ENCODE results near the gene ARL6IP5. TPM values are rescaled to one million over a fixed set of nuclear protein-coding genes. Genes with fewer than 3 reads are reported as not detected.

The ARL6IP5 gene
- total RNA-seq, 3 donors from 2014 or later (not counting 1 experiment from before 2014, with no cell fraction given) = 98.1 to 132 (median 105) TPM

- no peak overlapping the region for H3K4me3 ChIP-seq (ENCODE audit: low read length)
- no peaks in the 10 kb centered on the region for H3K4me1 ChIP-seq (ENCODE audit: control insufficient read depth, insufficient read depth, low read length)
- H3K27me3 ChIP-seq (ENCODE audit: control insufficient read depth, insufficient read depth, low read length) = no peaks in the 10 kb centered on the region
- H3K27ac ChIP-seq (ENCODE audit: low read length) = no peak overlapping the region
- TF ChIP-seq, protein P1, sequence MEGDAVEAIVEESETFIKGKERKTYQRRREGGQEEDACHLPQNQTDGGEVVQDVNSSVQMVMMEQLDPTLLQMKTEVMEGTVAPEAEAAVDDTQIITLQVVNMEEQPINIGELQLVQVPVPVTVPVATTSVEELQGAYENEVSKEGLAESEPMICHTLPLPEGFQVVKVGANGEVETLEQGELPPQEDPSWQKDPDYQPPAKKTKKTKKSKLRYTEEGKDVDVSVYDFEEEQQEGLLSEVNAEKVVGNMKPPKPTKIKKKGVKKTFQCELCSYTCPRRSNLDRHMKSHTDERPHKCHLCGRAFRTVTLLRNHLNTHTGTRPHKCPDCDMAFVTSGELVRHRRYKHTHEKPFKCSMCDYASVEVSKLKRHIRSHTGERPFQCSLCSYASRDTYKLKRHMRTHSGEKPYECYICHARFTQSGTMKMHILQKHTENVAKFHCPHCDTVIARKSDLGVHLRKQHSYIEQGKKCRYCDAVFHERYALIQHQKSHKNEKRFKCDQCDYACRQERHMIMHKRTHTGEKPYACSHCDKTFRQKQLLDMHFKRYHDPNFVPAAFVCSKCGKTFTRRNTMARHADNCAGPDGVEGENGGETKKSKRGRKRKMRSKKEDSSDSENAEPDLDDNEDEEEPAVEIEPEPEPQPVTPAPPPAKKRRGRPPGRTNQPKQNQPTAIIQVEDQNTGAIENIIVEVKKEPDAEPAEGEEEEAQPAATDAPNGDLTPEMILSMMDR (IDR thresholded peaks at IDR 0.05) = no peak
- H3K36me3 ChIP-seq (ENCODE audit: control insufficient read depth, insufficient read depth, low read length) = no peaks in the 10 kb centered on the region
- H3K36me3 Mint-ChIP-seq = no peaks in the 10 kb centered on the region
- intact Hi-C loops (cut with micrococcal nuclease) = no loop called here
- ATAC-seq = no peak
- 62% methylated on average over 3 of the region's 3 CpGs for WGBS (ENCODE audit: insufficient coverage)
- no peaks in the 10 kb centered on the region for H3K9me3 Mint-ChIP-seq
- no peak for DNase-seq
- H3K27me3 Mint-ChIP-seq (ENCODE audit: low read depth in 2 of 2) = peaks cover 8 to 9% of the 10 kb centered on the region in 2 donors
- no peaks in the 10 kb centered on the region for H3K4me1 Mint-ChIP-seq
- H3K27ac Mint-ChIP-seq = no peak overlapping the region
- H3K4me3 Mint-ChIP-seq = no peak overlapping the region
- H3K9me3 ChIP-seq (ENCODE audit: control insufficient read depth, insufficient read depth, low read length) = no peaks in the 10 kb centered on the region
Observed at GRCh38 chr3:69144631-69145245, 60.0 kb downstream of the ARL6IP5 start.

DNA sequence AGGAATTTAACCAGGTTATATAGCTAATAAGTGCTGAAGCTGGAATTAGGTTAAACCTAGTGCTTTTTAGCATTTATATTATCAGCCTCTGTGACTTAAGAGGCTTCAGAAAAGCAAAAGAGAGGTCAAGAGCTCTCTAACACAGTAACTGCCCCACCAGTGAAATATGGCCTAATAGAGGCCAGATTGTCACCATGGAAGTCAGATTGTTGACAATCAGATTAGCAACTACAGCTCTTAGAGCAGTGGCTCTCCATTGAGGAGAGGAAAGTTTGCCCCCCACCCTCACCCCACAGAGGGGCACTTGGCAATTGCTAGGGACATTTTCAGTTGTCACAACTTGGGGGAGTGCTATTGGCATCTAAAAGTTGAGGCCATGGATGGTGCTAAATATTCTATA lies 61.0 kb downstream of the ARL6IP5 start:
- Mint-ChIP-seq H3K27me3 (ENCODE audit: low read depth in 2 of 2) (peaks cover under 1 to 2% of the 10 kb centered on the region in 2 donors), H3K9me3 (no peaks in the 10 kb centered on the region), H3K4me1 (no peaks in the 10 kb centered on the region), H3K36me3 (no peaks in the 10 kb centered on the region), H3K27ac (no peak overlapping the region), H3K4me3 (no peak overlapping the region)
- Histone ChIP-seq H3K27ac (ENCODE audit: low read length) (no peak overlapping the region), H3K36me3 (ENCODE audit: control insufficient read depth, insufficient read depth, low read length) (no peaks in the 10 kb centered on the region), H3K27me3 (ENCODE audit: control insufficient read depth, insufficient read depth, low read length) (no peaks in the 10 kb centered on the region), H3K4me1 (ENCODE audit: control insufficient read depth, insufficient read depth, low read length) (no peaks in the 10 kb centered on the region), H3K9me3 (ENCODE audit: control insufficient read depth, insufficient read depth, low read length) (no peaks in the 10 kb centered on the region), H3K4me3 (ENCODE audit: low read length) (no peak overlapping the region)
- ATAC-seq (no peak), DNase-seq (no peak)
- intact Hi-C loops (cut with micrococcal nuclease) = no loop called here
- TF ChIP-seq, protein P1 (IDR thresholded peaks at IDR 0.05) = no peak

DNA sequence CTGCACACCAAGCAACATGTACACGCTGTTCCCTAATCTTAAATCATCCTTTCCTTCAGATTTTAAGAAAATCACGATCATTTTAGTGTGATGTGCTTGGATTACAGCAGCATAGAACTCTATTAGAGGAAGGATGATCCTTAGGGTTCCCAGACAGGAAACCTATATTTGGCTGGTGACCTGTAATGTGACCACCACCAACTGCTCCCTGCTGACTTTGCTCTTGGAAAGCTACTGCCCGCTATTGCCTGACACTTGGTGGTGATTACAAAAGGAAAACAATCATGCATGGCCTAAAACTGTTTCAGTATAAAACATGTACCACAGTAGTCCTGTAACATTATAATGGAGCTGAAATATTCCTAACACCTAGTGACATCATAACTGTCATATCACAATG lies 64.8 kb downstream of the ARL6IP5 start:
- Mint-ChIP-seq H3K36me3 (no peaks in the 10 kb centered on the region), H3K9me3 (no peaks in the 10 kb centered on the region), H3K4me1 (no peaks in the 10 kb centered on the region), H3K27me3 (ENCODE audit: low read depth in 2 of 2) (peaks cover 0 to 18% of the 10 kb centered on the region in 2 donors), H3K4me3 (no peak overlapping the region), H3K27ac (no peak overlapping the region)
- Histone ChIP-seq H3K9me3 (ENCODE audit: control insufficient read depth, insufficient read depth, low read length) (no peaks in the 10 kb centered on the region), H3K27ac (ENCODE audit: low read length) (no peak overlapping the region), H3K4me3 (ENCODE audit: low read length) (no peak overlapping the region), H3K27me3 (ENCODE audit: control insufficient read depth, insufficient read depth, low read length) (no peaks in the 10 kb centered on the region), H3K36me3 (ENCODE audit: control insufficient read depth, insufficient read depth, low read length) (no peaks in the 10 kb centered on the region), H3K4me1 (ENCODE audit: control insufficient read depth, insufficient read depth, low read length) (no peaks in the 10 kb centered on the region)
- no peak for ATAC-seq
- DNase-seq = no peak
- TF ChIP-seq, protein P1 (IDR thresholded peaks at IDR 0.05) = no peak
- intact Hi-C loops (cut with micrococcal nuclease) = no loop called here
- 88% methylated on average over 2 of the region's 3 CpGs for WGBS (ENCODE audit: insufficient coverage)

Other genes with a start within 250 kb of the ARL6IP5 start
- gene TAFA4, start 152.4 kb upstream of the ARL6IP5 start, total RNA-seq = not detected
- 10 to 100 TPM in 2 of 3 donors, 1 to 10 TPM in 1; 8.4 to 11.6 (median 10.8) TPM for gene EOGT, start 71.3 kb upstream of the ARL6IP5 start, total RNA-seq
- 100 to 1,000 TPM in 1 of 3 donors, 10 to 100 TPM in 2; 76.9 to 110 (median 85.5) TPM for gene TMF1, start 32.6 kb upstream of the ARL6IP5 start, total RNA-seq
- 10 to 100 TPM; 72.0 to 87.7 (median 72.8) TPM for gene UBA3, start 4.6 kb upstream of the ARL6IP5 start, total RNA-seq
- gene LMOD3, start 37.7 kb downstream of the ARL6IP5 start, total RNA-seq = not detected